Measurements from ENCODE around the gene PNPT1.

GRCh38 chr2:55616551-55617174, 77.0 kb downstream of the PNPT1 start:
- TF ChIP-seq YY1 (IDR thresholded peaks at IDR 0.05; ENCODE audit: low read depth) (no peak), CEBPB (IDR thresholded peaks at IDR 0.05) (no peak), REST (IDR thresholded peaks at IDR 0.05; ENCODE audit: low read depth) (no peak), RAD21 (IDR thresholded peaks at IDR 0.05; ENCODE audit: low read depth) (no peak)
